NCI-H1092 treated with DMSO at 0.1 percent for 48 hours (cell line): ENCODE results near the gene TBC1D8.

ENCODE experiments used
- DNase-seq: peaks from one replicate; lab custom pipeline; 2025; lab: John Stamatoyannopoulos, UW

TBC1D8 gene

DNA sequence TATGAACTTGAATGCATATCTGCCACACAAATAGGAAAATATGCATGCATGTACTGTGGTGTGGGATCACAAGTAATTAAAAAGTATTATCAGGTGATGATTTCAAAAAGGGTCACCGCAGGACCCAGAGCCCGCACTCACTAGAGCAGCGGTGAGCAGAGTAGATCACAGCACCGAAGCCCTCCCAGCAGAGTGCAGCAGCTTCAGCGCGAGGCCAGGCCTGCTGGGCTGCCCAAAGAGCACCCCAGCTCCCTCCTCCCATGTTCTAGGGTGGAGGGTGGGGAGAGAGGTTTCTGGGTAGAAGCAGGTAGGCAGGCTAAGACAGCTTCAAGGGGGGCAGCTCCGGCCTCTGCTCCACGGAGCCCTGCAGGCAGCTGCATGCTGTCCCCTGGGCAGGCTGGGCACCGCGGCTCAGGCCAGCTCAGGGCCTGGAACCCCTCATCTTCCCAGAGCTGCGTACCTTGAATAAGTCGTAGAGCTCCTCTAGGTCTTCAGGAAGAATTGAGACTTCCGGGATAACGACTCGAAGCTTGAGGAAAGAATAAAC, 124.2 kb downstream of the TBC1D8 start:
- no peak for DNase-seq

DNA sequence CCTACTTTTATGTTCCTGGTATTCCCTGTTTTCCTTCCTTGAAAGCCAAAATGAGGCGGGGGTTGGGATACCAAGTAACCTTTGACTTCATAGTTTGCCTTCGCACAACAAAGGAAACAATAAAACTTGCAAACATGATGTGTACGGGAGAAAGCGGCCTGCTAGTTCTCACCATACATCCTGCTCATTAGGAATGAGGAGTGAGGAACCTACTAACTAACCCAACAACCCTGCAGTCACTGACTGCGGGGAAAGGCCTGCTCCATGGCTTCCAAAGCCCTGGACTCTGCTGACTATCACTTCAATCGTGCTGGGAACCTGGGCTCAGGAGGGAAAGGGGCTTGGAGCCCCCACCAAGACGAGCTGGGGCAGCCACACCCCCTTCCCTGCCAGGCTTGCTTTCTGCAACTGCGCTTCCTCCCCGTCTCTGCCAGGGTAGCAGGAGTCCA, 124.9 kb downstream of the TBC1D8 start:
- DNase-seq: no peak

DNA sequence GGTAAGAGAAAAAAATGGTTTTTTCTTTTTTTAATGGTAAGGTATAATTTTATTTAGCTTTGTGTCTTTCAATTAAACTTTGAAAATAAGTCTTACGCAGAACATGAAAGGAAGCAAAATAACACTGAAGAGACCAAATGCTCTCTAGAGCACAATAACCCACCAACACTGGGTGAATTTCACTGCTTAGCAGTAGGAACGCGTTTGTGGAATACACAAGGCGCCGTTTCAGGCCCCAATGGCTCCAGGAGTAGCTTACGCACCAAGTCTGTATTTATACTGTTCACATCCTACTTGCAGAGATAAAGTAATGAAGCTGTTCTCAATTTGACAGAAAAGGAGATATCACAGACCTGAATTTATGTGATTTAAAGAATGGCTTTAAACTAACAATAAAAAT, 125.6 kb downstream of the TBC1D8 start:
- DNase-seq: no peak

DNA sequence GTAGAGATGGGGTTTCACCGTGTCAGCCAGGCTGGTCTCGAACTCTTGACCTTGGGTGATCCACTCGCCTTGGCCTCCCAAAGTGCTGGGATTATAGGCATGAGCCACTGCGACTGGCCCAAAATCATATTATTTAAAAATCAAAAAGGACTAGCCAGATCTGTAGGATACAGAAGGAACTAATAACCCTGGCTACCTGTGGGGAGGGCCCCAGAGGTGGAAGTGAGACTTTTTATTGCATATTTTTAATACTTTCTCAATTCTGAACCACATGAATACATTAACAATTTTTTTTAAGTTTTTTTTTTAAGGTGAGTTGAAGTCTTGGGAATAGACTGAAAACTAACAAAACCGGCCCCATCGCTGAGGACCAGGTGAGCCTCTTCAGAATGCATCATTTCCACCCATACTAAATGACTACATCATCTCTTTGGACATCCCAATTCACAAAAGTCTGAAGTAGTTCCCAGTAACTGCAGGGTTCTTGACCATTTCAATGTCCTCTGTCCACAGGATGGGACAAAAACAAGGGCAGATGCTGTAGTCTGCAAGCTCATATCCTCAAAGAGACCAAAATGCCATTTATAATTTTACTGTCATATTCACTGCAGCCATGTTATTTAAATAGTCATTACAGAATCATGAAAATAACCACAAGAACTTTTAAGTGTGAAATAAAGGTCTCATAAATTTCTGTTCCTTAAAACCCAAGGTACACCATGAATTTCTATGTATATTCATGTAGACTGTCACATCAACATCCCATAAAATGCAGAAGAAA, 127.7 kb downstream of the TBC1D8 start:
- no peak for DNase-seq

DNA sequence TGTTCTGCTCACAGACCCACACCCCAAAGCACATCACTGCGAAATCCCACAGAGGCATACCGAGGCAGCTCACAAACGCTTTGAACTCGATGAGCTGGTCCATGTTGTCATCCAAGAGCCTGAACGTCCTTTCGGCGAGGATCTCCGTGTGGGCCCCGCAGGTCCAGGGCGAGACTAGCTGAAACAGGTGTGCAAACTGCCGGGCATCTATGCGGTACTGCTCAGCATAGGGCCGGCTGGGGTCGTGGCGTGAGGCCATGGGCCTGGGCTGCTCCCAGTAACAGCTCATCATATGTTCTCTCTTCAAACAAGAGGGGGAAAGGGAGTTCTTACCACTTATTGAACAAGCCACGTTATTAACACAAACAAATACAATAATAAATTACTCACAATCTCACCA, 129.0 kb downstream of the TBC1D8 start:
- no peak for DNase-seq

DNA sequence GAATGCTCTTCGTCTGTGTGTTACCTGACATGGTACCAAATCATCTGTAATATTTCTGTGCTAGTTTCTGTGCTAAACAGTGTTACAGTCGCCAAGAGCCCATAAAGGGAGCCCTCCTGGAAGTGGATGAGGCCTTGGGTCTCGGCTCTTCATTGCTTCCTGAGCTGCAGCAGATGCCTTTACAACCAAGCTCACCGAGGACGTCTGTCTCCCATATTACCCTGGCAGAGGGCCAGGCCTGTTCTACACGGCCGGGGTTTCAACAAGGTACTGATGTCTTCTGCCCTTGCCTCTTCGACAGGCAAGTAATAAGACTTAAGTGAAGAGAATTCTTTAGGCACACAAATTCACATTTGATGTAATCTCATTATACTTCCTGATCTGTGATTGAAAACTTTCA, 132.2 kb downstream of the TBC1D8 start:
- no peak for DNase-seq

DNA sequence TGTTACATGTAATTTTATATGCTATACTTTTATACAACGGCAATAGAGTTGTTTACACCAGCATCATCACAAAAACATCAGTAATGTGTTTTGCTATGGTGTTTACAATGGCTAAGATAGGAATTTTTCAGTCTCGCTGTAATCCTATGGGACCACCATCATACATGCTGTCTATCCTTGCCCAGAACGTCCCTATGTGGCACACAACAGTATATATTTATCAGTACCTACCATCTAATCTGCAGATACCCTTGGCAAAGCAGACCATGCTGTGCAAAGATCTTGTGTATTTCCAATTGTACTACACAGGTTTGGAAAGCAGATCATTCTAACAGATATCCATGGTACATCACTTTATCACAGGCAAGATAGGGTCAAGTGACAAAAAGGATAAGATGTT, 133.8 kb downstream of the TBC1D8 start:
- no peak for DNase-seq

DNA sequence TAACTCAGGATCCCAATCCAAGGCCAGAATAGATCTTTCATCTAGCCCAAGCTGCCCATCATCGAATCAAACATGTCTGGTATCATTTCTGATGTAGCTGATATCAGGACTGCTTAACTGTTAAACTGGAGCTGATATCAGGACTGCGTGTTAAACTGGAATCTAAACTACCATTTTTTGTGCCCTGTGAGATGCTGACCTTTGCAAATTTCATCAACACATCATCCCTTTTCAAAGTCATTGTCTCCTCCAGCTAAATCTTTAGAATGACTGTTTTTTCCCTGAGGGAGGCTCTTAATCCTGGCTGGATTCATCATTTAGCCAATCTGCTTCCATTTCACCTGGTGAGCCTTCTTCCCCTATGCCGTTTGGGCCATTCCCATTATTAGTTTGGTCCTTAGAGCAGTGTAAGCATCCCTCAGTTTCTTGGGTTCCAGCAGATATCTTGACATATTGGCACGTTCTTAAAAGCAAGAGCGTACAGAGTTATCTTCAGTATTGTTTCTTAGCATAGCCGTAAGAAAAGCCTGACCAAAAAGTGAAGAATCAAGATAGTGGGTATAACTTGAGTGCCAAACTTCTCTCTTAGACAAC, 136.8 kb downstream of the TBC1D8 start:
- no peak for DNase-seq

DNA sequence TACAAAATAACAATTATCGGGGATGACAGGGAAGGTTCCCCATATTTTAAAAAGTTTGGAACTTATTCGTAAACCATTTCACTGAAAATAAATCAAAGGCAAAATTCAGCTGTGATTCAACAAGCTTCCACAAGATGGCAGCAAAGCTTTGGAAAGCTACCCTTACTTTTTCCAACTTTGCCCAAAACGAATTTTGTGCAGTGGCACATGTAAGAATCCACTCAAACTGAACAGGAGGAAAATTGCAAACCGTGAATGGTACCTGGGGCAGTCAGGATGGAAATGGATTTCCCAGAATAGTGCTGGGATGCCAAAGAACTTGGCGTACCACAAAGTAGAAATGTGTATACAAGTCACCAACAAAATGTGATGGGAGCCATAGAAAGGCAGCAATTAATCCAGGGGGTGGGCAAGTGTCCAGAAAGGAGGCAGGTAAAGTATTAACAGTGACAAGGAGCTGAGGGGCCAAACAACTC, 138.4 kb downstream of the TBC1D8 start:
- DNase-seq: no peak

DNA sequence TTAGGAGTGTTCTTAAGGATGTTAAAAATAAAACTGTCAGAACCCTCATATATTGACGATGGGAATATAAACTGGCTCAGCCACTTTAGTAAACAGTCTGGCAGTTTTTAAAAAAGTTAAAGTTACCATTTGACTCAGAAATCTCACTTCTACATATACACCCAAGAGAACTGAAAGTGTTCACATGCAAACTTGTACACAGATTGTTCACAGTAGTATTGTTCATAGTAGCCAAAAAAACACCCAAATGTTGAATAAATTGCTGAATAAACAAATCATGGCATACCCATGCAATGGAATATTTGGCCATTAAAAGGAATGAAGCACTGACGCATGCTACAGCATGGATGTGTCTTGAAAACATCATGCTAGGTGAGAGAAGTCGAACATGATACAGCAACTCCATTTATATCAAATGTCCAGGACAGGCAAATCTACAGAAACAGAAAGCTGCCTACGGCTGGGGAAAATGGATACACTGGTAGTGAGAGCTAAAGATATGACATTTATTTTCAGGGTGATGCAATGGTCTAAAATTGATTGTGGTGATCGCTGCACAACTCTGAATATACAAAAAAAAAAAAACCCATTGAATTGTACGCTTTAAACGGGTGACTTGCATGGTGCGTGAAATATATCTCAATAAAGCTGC, 139.0 kb downstream of the TBC1D8 start:
- DNase-seq: no peak

DNA sequence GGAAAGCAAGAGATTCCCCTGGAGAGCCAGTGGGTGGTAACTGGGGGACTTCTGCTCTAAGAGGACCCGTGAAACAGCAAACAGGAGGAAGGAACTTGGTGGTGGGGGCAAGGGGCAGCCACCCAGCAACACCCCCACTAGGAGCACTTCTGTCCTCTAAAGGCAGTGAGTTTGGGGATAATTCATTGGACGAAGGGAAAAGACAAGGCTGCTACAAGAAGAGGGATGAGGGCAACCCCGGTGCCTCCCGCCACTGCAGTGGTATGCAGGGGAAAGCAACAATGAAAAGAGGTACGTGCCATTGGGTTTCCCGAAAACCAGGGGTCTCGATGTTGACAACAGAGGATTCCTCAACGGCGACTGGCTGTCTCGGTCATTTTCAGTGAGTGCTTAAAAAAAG, 140.0 kb downstream of the TBC1D8 start:
- DNase-seq: no peak

DNA sequence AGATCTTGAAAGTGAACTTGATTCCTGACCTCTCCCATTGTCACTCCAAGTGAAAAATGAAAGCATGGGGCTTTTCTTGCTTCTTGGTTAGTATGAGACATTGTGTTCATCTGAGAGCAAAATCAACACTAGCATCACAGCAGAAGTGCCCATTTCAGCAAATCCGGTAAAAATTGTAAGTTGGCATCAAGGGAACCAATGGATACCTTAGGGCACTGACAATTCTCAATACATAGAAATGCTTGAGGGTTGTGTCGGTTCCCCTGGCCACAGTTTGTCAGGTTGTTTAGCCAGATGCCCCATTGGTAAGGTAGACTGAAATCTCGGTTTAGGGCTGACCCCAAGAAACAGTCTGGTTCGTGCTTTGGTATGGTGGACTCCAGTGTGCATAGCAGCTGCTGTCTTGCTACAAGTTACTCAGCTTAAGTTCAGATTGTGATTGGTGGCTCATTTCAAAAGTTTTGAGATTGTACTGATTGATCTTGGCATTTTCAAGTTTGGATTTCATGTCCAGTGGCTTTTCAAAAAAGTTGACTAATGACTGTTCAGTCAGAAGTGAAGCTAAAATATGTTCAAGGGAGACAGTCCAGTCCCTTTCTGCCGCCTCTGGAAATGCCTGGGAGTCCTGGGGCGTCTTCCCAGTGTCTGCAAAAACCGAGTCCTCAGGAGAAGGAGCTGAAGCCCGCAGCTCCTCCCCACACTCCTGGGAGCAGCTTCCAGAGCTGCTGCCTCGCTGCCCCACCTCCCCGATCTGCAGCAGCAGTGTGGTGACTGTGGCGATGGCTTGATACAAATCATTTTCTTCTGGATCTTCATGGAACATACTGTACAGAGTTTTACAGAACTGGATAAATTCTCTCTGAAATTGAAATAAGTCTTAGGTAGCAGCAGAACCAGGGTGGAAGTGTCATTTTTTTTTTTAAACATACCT, 143.5 kb downstream of the TBC1D8 start:
- DNase-seq: no peak

DNA sequence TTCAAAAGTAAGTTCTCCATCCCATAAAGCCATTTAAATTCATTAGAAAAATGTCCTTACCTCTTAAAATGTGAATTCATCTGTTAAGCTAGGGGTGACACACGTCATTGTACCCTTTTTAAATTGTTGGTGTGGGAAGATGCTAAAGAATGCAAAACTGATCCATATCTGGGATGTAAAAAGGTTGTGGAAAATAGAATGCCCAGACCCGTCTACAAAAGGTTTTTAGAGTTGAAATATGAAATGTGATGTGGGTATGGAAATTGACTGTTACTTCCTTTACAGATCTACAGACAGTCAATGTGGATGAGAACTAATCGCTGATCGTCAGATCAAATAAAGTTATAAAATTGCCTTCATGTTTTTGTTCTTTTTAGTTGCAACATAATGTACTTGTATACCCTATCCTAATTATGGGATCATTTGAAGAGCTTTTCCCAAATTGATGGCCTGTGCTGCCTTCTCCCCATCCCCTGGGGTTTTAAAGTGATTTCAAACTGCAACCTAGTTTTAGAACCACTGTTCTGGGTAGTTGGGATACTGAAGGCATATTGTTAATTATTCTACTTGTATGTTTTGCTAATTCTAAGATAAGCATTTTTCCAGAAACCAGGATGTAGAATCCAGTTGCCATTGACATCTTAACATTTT, 145.0 kb downstream of the TBC1D8 start:
- no peak for DNase-seq

DNA sequence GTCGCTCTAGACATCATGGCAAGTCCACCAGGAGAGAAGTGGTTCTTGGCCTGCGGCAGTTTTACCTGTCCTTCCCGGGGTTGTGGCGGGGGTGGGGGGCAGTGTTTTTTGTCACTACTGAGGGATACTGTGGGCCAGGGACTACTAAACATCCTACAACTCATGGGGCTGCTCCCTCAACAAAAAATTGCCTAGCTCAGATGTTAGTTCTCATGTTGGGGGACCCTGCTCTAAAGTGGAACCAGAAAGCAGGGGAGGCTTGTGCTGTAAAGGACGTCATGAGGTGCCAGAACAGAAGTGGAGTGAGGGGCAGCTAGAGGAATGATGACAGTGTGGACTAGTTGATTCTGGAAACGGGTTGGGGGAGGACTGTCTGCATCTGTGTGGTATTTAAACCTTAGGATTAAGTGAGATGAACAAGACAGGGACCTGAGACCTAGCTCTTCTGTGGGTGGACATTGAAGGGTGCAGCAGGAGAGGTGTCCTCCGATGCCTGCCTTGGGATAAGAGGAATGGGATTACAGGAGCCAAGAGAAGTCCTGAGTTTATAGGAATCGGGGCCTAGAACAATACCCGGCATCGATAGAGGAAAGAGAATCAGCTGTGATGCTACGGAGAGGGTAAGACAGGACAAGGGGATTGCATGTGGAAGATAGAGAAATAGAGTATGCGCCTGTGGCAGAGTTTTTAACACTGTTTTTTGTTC, 146.4 kb downstream of the TBC1D8 start:
- no peak for DNase-seq

DNA sequence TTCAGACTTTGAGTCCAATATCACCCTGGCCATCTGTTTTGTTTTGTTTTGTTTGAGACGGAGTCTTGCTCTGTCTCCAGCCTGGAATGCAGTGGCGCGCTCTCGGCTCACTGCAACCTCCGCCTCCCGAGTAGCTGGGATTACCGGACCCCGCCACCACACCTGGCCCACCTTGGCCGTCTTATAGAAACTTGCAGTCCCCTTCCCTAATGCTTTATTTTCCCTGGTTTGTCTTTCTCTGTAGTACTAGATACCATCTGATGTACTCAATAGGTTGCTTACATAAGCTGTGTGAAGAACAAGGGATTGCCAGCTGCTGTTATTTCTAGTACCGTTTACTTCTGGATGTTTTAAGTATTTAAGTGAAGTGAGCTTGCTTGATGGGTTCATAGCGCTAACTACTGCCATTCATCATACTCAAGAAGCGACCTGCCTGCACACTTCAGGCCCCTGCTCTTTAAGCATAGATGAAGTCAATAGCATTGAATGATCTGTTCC, 147.9 kb downstream of the TBC1D8 start:
- no peak for DNase-seq

DNA sequence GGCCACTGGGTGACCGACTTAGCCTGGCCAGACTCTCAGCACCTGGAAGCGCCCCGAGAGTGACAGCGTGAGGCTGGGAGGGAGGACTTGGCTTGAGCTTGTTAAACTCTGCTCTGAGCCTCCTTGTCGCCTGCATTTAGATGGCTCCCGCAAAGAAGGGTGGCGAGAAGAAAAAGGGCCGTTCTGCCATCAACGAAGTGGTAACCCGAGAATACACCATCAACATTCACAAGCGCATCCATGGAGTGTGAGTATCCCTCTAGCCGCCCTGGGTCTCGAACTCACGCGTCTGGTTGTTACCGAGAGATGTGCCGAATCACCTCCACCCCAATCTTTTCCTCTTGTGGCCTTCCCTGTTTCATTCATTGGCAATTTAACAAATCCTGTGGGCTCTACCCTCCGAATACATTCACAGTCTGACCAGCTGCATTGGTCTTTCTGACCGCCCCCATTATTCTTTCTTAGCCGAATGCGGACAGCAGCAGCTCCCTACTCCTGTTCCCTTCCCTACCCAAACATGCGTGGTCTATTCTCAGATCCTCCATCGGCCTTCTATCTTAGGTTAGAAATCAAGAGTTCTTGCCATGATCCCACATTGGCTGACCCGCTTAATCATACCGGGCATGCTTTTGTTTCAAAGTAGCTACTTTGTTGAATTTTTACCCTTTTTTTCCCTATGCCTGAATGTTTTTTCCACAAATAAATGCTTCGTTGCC, 148.5 kb downstream of the TBC1D8 start:
- DNase-seq: no peak

DNA sequence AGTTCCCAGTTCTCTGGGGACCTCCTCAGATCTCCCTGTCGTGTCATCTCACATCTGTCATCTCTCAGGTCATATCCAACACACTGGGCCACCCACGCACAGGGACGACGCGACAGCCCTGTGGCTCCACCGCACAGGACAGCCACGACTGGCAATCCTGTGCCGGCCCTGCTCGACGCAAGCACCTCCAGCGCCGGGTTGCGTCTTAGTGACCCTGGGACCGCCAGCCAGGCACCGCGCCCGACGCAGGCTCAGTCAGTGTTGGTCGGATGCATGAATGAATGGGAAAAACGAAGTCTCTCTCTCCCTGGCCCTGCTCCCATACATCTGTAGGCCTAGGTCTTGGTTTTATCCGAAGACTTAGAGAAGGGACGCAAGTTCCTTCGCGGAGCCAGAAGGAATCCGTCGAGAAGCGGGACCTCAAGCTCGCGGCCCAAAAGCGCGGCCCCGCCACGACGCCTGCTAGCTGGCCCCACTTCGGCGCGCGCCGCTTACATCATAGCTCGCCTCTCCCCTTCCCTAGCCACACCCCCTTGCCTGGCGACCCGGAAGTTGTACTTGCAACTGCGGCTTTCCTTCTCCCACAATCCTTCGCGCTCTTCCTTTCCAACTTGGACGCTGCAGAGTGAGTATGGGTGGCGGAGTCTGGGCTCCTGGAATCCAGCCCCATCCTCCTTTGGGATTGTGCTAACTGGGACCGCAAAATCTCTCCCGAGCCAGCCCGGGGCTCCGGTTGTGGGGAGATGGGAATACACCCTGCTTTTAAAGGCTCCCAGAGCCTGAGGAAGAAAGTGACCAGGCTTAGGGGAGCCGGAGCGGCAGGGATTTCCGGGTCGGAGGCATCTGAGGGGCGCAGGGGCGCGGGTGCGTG, 149.3 kb downstream of the TBC1D8 start, which contains the start of gene RPL31:
Gene RPL31, plus strand, starts transcription at position 599 of the 871 bp plus-strand sequence. CDS start 413 bp downstream, outside the sequence.
- DNase-seq: peak; percentile 70

DNA sequence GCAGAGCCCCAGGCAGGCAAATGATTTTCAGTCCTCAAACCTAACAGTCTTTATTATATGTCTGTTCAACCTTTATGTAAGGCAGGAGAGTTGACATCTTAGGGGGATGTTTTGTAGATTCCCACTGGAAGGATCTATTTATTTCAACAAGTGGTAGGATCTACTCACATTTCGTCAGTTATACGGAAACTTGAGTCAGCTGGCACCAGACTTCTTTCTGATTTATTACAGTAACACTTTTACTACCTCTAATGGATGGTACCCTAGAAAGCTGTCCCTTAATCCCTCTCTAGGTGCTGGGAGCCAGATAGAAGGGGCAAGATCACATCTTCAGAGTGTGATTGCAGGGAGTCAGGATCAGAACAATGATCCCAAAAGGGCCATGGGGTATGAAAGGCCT, 151.2 kb downstream of the TBC1D8 start:
- no peak for DNase-seq

DNA sequence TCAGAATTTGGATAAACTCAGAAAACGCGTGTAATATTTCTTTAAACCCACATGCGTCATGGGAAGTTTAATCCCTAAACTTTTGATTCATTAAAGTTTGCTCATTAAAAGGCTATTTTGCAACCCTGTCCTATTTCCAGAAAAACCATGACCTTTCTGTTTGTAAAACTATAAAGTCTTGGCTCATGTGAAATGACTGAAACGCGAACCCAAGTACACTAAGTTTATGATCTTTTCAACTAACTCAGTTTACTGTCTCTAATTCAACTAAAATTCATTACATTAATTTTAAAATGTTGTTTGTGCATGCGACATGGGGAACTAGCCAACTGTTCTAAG, 153.0 kb downstream of the TBC1D8 start:
- DNase-seq: no peak
